Lung (tissue), 12 donors: ENCODE measurements around the gene ARIH1. TPM values are rescaled to one million over a fixed set of nuclear protein-coding genes. Genes with fewer than 3 reads are reported as not detected.
"Not testable (repeated sequence)": the region's sequence is repeated elsewhere in the genome, so short reads cannot be mapped to it uniquely, and the experiment has no call there.

Source experiments
- ATAC-seq: fragments of 200-7000 bp; cut with Tn5 transposase; one replicate; pipeline ENCODE4 v1.9.1; 2020; ENCODE audit warnings: moderate number of reproducible peaks; ENCODE audit not compliant: insufficient read depth, low FRiP score
- DNase-seq, 3 donors: peaks; one replicate each; pipeline ENCODE4 v3.0.0-alpha.2; 2013 to 2017
- H3K27ac ChIP-seq, 2 donors: one replicate each; pipeline ENCODE4 v1.5.1; 2013; ENCODE audit warnings: mild to moderate bottlenecking in 2 of 2, moderate library complexity in 2 of 2, control low read depth in 1 of 2, inconsistent platforms in 1 of 2, low read depth in 1 of 2, low read length in 1 of 2
- H3K27me3 ChIP-seq, 3 donors: one replicate each; pipeline ENCODE4 v1.5.1; 2013; ENCODE audit warnings: low read length in 2 of 3; ENCODE audit not compliant: control insufficient read depth in 3 of 3, insufficient read depth in 3 of 3
- H3K36me3 ChIP-seq, 4 donors: one replicate each; pipeline ENCODE4 v1.5.1; 2013; ENCODE audit warnings: low read length in 4 of 4, mild to moderate bottlenecking in 1 of 4, moderate library complexity in 1 of 4; ENCODE audit not compliant: control insufficient read depth in 4 of 4, insufficient read depth in 4 of 4
- H3K4me1 ChIP-seq, 5 donors: one replicate each; pipeline ENCODE4 v1.5.1; 2013; ENCODE audit warnings: low read length in 5 of 5, mild to moderate bottlenecking in 2 of 5, moderate library complexity in 1 of 5; ENCODE audit not compliant: control insufficient read depth in 5 of 5, insufficient read depth in 5 of 5
- H3K4me3 ChIP-seq: one replicate; pipeline ENCODE4 v1.5.1; 2013; ENCODE audit warnings: mild to moderate bottlenecking, control low read depth, moderate library complexity
- H3K9ac ChIP-seq, 2 donors: one replicate each; pipeline ENCODE4 v1.5.1; 2013; ENCODE audit warnings: low read length in 2 of 2, control low read depth in 1 of 2; ENCODE audit not compliant: insufficient read depth in 1 of 2
- H3K9me3 ChIP-seq, 4 donors: one replicate each; pipeline ENCODE4 v1.5.1; 2013; ENCODE audit warnings: low read length in 3 of 4, mild to moderate bottlenecking in 1 of 4, moderate library complexity in 1 of 4; ENCODE audit not compliant: control insufficient read depth in 4 of 4, insufficient read depth in 3 of 4
- WGBS, 2 donors: extraction: QIAGEN DNeasy Blood & Tissue Kit; methylation state at CpG; one replicate each; pipeline ENCODE4 v1.1.7; 2013; 5-methylcytosine and 5-hydroxymethylcytosine counted together
- polyA plus RNA-seq, 2 donors: library from polyadenylated mRNA; stranded (reverse); fragments of 200-250 nt; gene quantifications; one replicate each; pipeline ENCODE4 v1.2.1, GENCODE V29; 2013
- total RNA-seq, 2 donors: library from RNA; depleted of rRNA in 1 of 2; stranded (reverse); fragments of >200 nt in 1 of 2; gene quantifications; one replicate each; pipeline ENCODE4 v1.2.1, GENCODE V29; 2014 to 2021
- TF ChIP-seq, protein P1 (sequence below): IDR thresholded peaks from 2 replicates; pipeline ENCODE4 v1.5.1; 2012; ENCODE audit warnings: mild to moderate bottlenecking; ENCODE audit errors: control extremely low read depth, extremely low read depth
- donor health status: control.
- donor health status: control.
- donor health status: Bipolar disorder and iron deficiency.
- donor health status: healthy.
- donor health status: DM: yes; HTN: yes; CAD: no.

The ARIH1 gene
- total and polyA plus RNA-seq, 4 donors: 18.8 to 131 (median 66.0) TPM

- DNase-seq (no peak), ATAC-seq (no peak)
- Histone ChIP-seq H3K36me3 (peaks cover 0 to 1% (median 0%) of the 10 kb centered on the region in 4 donors), H3K27me3 (no peaks in the 10 kb centered on the region), H3K9ac (no peak overlapping the region), H3K27ac (no peak overlapping the region), H3K4me1 (no peaks in the 10 kb centered on the region), H3K9me3 (no peaks in the 10 kb centered on the region), H3K4me3 (no peak overlapping the region)
- TF ChIP-seq, protein P1, sequence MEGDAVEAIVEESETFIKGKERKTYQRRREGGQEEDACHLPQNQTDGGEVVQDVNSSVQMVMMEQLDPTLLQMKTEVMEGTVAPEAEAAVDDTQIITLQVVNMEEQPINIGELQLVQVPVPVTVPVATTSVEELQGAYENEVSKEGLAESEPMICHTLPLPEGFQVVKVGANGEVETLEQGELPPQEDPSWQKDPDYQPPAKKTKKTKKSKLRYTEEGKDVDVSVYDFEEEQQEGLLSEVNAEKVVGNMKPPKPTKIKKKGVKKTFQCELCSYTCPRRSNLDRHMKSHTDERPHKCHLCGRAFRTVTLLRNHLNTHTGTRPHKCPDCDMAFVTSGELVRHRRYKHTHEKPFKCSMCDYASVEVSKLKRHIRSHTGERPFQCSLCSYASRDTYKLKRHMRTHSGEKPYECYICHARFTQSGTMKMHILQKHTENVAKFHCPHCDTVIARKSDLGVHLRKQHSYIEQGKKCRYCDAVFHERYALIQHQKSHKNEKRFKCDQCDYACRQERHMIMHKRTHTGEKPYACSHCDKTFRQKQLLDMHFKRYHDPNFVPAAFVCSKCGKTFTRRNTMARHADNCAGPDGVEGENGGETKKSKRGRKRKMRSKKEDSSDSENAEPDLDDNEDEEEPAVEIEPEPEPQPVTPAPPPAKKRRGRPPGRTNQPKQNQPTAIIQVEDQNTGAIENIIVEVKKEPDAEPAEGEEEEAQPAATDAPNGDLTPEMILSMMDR: no peak
- 95 to 97% methylated on average over 4 of the region's 4 CpGs for WGBS, 2 donors
Observed at GRCh38 chr15:72593838-72594237, 119.7 kb downstream of the ARIH1 start.

- H3K36me3 ChIP-seq: peaks cover 0 to 1% (median 0%) of the 10 kb centered on the region in 4 donors
- TF ChIP-seq, protein P1: peak; percentile 36
- H3K27ac ChIP-seq: no peak overlapping the region
- no peaks in the 10 kb centered on the region for H3K9me3 ChIP-seq
- DNase-seq: peak; percentile 43 to 74 (median 66)
- H3K4me1 ChIP-seq: no peaks in the 10 kb centered on the region
- H3K4me3 ChIP-seq: no peak overlapping the region
- no peak overlapping the region for H3K9ac ChIP-seq
- 10 to 15% methylated on average over 2 of the region's 2 CpGs for WGBS, 2 donors
- H3K27me3 ChIP-seq: no peaks in the 10 kb centered on the region
- no peak for ATAC-seq
Observed at GRCh38 chr15:72599855-72600464, 125.8 kb downstream of the ARIH1 start.

DNA sequence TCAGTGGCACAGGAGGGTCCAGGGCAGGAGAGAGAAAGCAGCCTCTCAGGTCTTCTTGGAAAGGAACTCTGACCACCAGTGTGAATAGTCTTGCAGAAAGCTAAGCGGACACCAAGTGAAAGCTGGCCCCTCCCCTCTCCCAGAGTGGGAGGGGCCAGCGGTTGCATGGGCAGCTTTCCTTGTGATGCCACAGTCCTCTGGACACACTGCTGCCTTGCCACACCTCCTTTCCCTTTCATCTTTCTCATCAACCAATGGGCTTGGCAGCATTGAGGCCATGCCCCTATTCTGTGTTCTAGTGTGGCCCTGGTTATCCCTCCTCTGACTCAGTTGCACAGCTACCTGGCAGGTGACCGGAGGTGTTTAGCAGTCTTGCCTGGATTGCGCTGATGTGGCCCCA is 130.7 kb downstream of the ARIH1 start:
- 89 to 97% methylated on average over 4 of the region's 4 CpGs for WGBS, 2 donors
- H3K9ac ChIP-seq: no peak overlapping the region
- TF ChIP-seq, protein P1: no peak
- no peaks in the 10 kb centered on the region for H3K27me3 ChIP-seq
- no peak overlapping the region for H3K27ac ChIP-seq
- H3K9me3 ChIP-seq: no peaks in the 10 kb centered on the region
- ATAC-seq (no peak), DNase-seq (no peak)
- H3K4me3 ChIP-seq: no peak overlapping the region
- no peaks in the 10 kb centered on the region for H3K4me1 ChIP-seq
- no peaks in the 10 kb centered on the region for H3K36me3 ChIP-seq

GRCh38 chr15:72608084-72608483 is 134.0 kb downstream of the ARIH1 start:
- H3K27ac ChIP-seq, ATAC-seq, H3K4me1 ChIP-seq, H3K9ac ChIP-seq, H3K4me3 ChIP-seq, H3K9me3 ChIP-seq, H3K27me3 ChIP-seq, H3K36me3 ChIP-seq, DNase-seq: not testable (repeated sequence)
- WGBS, 2 donors: 96 to 98% methylated on average over 3 of the region's 3 CpGs
